Kidney (tissue), 14 donors: Measurements from ENCODE around the gene POLE2. TPM values are rescaled to one million over a fixed set of nuclear protein-coding genes. Genes with fewer than 3 reads are reported as not detected.
"Not testable (repeated sequence)": the region's sequence is repeated elsewhere in the genome, so short reads cannot be mapped to it uniquely, and the experiment has no call there.

ENCODE experiments used
- DNase-seq, 5 donors: peaks; one replicate each; pipeline ENCODE4 v3.0.0-alpha.2; 2013 to 2020
- FAIRE-seq: peaks from 2 replicates; lab custom pipeline; 2012; peaks lifted over from hg19 to GRCh38; lab: Jason Lieb, UNC
- H3K27ac ChIP-seq, 2 donors: one replicate each; pipeline ENCODE4 v1.7.0; 2013; ENCODE audit warnings: low read depth in 2 of 2, low read length in 2 of 2, inconsistent platforms in 1 of 2
- H3K27me3 ChIP-seq: one replicate; pipeline ENCODE4 v1.7.1; 2013; ENCODE audit warnings: low read length, inconsistent platforms; ENCODE audit not compliant: control insufficient read depth, insufficient read depth
- H3K36me3 ChIP-seq, 3 donors: one replicate each; pipeline versions ENCODE4 v1.7.0 to v1.7.1; 2013; ENCODE audit warnings: low read length in 3 of 3, control low read depth in 1 of 3, inconsistent platforms in 1 of 3; ENCODE audit not compliant: insufficient read depth in 3 of 3, control insufficient read depth in 2 of 3
- H3K4me1 ChIP-seq, 3 donors: one replicate each; pipeline versions ENCODE4 v1.7.0 to v1.7.1; 2013; ENCODE audit warnings: low read length in 3 of 3, inconsistent platforms in 1 of 3, low read depth in 1 of 3; ENCODE audit not compliant: control insufficient read depth in 2 of 3, insufficient read depth in 2 of 3
- H3K4me3 ChIP-seq, 3 donors: one replicate each; pipeline versions ENCODE4 v1.7.0 to v1.8.1; 2013; ENCODE audit warnings: low read length in 3 of 3, control low read depth in 1 of 3, inconsistent platforms in 1 of 3
- H3K9ac ChIP-seq, 3 donors: one replicate each; pipeline versions ENCODE4 v1.7.0 to v1.7.1; 2013; ENCODE audit warnings: low read length in 3 of 3, control low read depth in 1 of 3, inconsistent platforms in 1 of 3
- H3K9me3 ChIP-seq, 3 donors: one replicate each; pipeline versions ENCODE4 v1.7.0 to v1.7.1; 2013; ENCODE audit warnings: low read length in 3 of 3, control low read depth in 1 of 3, inconsistent platforms in 1 of 3; ENCODE audit not compliant: control insufficient read depth in 2 of 3, insufficient read depth in 1 of 3
- intact Hi-C: fragments of 100-400 bp; cut with DNase I; formaldehyde crosslinking; loops from one replicate; pipeline ENCODE4 v1.11.1; 2022
- polyA plus RNA-seq: library from polyadenylated mRNA; stranded (reverse); fragments of 350-450 nt; fragmentation: Illumina TruSeq; extraction: RNeasy Lipid Tissue Mini Kit (QIAGEN cat#74804); gene quantifications from one replicate; pipeline ENCODE4 v1.2.3, GENCODE V29; 2014; ENCODE audit warnings: low read depth, low replicate concordance; ENCODE audit not compliant: insufficient read depth
- total RNA-seq: library from RNA; stranded (reverse); fragmentation: NEBNext Ultra II Directional; extraction: Animal tissue kit (Norgen Biotek cat#: 25700); gene quantifications from one replicate; pipeline ENCODE4 v1.2.1, GENCODE V29; 2021
- TF ChIP-seq, protein P1 (sequence below): IDR thresholded peaks from 3 replicates; pipeline ENCODE4 v1.5.1; 2012; ENCODE audit warnings: mild to moderate bottlenecking, moderate library complexity, borderline replicate concordance; ENCODE audit not compliant: insufficient read depth; ENCODE audit errors: extremely low read depth
- donor health status: control.
- donor health status: control.
- donor health status: control.
- donor health status: control.
- donor health status: control.
- donor health status: DM: yes; HTN: yes; CAD: no.
- donor health status: Normal renal cell carcinoma (clear cell type).

The POLE2 gene
- total and polyA plus RNA-seq, 2 donors from 2014 or later = 0.58 to 2.6 TPM

DNA sequence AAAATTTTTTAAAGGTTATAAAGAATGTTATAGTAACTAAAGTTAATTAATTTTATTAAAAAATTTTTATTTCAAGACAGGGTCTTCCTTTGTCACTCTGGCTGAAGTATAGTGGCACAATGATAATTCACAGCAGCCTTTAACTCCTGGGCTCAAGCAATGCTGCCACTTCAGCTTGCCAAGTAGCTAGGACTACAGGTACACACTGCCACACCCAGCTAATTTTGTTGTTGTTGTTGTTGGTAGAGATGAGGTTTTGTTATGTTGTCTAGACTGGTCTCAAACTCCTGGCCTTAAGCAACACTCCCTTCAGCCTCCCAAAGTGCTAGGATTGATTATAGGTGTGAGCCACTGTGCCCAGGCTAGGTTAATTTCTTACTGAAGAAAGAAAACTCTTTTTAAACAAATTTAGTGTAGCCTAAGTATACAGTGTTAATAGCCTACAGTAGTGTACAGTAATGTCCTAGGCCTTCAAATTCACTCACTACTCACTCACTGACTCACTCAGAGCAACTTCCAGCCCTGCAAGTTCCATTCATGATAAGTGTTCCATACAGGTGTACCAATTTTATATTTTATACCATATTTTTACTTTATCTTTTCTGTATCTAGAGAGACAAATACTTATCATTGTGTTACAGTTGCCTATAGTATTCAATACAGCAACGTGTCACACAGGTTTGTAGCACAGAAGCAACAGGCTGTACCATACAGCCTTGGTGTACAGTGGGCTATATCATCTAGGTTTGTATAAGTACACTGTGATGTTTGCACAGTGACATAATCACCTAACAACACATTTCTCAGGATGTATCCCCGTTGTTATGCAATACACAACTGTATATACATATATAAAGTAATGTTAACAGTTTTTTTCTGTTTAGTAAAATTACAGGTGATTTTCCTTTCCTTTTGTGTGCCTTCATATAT, 28.2 kb downstream of the POLE2 start:
- no peak overlapping the region for H3K4me3 ChIP-seq
- no peak overlapping the region for H3K27ac ChIP-seq
- TF ChIP-seq, protein P1, sequence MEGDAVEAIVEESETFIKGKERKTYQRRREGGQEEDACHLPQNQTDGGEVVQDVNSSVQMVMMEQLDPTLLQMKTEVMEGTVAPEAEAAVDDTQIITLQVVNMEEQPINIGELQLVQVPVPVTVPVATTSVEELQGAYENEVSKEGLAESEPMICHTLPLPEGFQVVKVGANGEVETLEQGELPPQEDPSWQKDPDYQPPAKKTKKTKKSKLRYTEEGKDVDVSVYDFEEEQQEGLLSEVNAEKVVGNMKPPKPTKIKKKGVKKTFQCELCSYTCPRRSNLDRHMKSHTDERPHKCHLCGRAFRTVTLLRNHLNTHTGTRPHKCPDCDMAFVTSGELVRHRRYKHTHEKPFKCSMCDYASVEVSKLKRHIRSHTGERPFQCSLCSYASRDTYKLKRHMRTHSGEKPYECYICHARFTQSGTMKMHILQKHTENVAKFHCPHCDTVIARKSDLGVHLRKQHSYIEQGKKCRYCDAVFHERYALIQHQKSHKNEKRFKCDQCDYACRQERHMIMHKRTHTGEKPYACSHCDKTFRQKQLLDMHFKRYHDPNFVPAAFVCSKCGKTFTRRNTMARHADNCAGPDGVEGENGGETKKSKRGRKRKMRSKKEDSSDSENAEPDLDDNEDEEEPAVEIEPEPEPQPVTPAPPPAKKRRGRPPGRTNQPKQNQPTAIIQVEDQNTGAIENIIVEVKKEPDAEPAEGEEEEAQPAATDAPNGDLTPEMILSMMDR = no peak
- FAIRE-seq (no peak), DNase-seq (no peak)
- H3K27me3 ChIP-seq = no peaks in the 10 kb centered on the region
- H3K9me3 ChIP-seq = no peaks in the 10 kb centered on the region
- no peak overlapping the region for H3K9ac ChIP-seq
- intact Hi-C loops = no loop called here
- no peaks in the 10 kb centered on the region for H3K36me3 ChIP-seq
- no peaks in the 10 kb centered on the region for H3K4me1 ChIP-seq

DNA sequence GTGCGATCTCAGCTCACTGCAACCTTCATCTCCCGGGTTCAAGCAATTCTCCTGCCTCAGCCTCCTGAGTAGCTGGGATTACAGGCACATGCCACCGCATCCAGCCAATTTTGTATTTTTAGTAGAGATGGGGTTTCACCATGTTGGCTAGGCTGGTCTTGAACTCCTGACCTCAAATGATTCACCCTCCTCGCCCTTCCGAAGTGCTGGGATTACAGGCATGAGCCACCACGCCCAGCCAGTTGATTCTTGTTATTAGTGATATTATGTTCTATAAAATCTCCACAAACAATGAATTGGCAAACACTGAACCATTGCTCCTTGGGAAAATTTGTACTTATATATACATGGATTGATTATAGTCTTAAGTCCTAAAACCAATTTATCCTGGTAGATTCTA, 30.5 kb downstream of the POLE2 start:
- H3K27me3 ChIP-seq, H3K9me3 ChIP-seq, H3K27ac ChIP-seq, H3K4me1 ChIP-seq, H3K36me3 ChIP-seq, FAIRE-seq, intact Hi-C loops, H3K9ac ChIP-seq, DNase-seq, H3K4me3 ChIP-seq: not testable (repeated sequence)

DNA sequence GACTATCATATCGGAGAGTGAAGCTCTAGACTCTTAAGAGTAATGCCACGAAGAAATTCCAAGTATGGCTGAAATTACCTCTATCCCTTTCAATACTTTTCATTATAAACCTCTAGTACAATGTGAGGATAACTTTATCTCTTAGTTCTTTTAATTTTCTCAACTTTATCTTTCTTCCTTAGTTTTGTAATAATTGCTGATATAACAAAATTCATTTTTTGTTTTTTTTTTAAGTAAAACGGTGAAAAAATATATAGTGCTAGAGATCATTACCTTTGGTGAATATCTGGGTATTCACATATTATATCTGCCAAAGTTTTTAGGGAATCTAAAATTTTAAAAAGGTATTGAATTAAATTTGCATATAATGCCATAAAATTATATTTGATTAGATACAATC, 33.5 kb downstream of the POLE2 start:
- H3K27me3 ChIP-seq = no peaks in the 10 kb centered on the region
- DNase-seq (no peak), FAIRE-seq (peak; percentile 75)
- TF ChIP-seq, protein P1 = no peak
- intact Hi-C loops = no loop called here
- no peak overlapping the region for H3K9ac ChIP-seq
- peaks cover 0 to 2% (median 0%) of the 10 kb centered on the region in 3 donors for H3K36me3 ChIP-seq
- H3K9me3 ChIP-seq = no peaks in the 10 kb centered on the region
- H3K4me1 ChIP-seq = no peaks in the 10 kb centered on the region
- H3K27ac ChIP-seq = no peak overlapping the region
- H3K4me3 ChIP-seq = no peak overlapping the region

DNA sequence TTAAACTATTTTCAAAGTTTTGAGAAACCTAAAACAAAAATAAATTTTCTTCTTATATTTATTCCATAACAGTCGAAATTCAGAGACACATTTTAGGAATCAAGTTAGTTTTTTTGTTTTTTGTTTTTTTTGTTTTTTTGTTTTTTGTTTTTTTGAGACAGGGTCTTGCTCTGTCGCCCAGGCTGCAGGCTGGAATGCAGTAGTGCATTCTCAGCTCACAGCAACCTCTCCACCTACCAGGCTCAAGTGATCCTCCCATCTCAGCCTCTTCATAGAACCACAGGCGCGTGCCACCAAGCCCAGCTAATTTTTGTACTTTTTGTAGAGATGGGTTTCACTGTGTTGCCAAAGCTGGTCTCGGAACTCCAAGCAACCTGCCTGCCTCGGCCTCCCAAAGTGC, 34.5 kb downstream of the POLE2 start:
- intact Hi-C loops = no loop called here
- TF ChIP-seq, protein P1 = no peak
- FAIRE-seq (peak; percentile 8), DNase-seq (no peak)
- Histone ChIP-seq H3K9me3 (no peaks in the 10 kb centered on the region), H3K36me3 (peaks cover 0 to 2% (median 0%) of the 10 kb centered on the region in 3 donors), H3K27me3 (no peaks in the 10 kb centered on the region), H3K9ac (no peak overlapping the region), H3K27ac (no peak overlapping the region), H3K4me1 (no peaks in the 10 kb centered on the region), H3K4me3 (no peak overlapping the region)
